Muscle layer of duodenum (tissue), 2 donors: Measurements from ENCODE around the gene MGAT1.
A peak's percentile ranks its signal among the peaks of the same experiment; 100 is the strongest.
"Not testable (repeated sequence)": the region's sequence is repeated elsewhere in the genome, so short reads cannot be mapped to it uniquely, and the experiment has no call there.

Experiments used
- H3K27ac ChIP-seq: one replicate; pipeline ENCODE4 v1.7.0; 2013; ENCODE audit warnings: mild to moderate bottlenecking, low read length
- H3K27me3 ChIP-seq: one replicate; pipeline ENCODE4 v1.7.0; 2013; ENCODE audit warnings: low read depth, mild to moderate bottlenecking, control low read depth, low read length
- H3K36me3 ChIP-seq, 2 donors: one replicate each; pipeline ENCODE4 v1.7.0; 2013; ENCODE audit warnings: low read length in 2 of 2, control low read depth in 1 of 2, mild to moderate bottlenecking in 1 of 2; ENCODE audit not compliant: insufficient read depth in 2 of 2, control insufficient read depth in 1 of 2
- H3K4me1 ChIP-seq, 2 donors: one replicate each; pipeline ENCODE4 v1.7.0; 2013; ENCODE audit warnings: low read length in 2 of 2, mild to moderate bottlenecking in 2 of 2, control low read depth in 1 of 2, moderate library complexity in 1 of 2; ENCODE audit not compliant: insufficient read depth in 2 of 2, control insufficient read depth in 1 of 2
- H3K4me3 ChIP-seq, 2 donors: one replicate each; pipeline ENCODE4 v1.7.0; 2013; ENCODE audit warnings: low read length in 2 of 2, low read depth in 1 of 2, mild to moderate bottlenecking in 1 of 2
- H3K9me3 ChIP-seq, 2 donors: one replicate each; pipeline ENCODE4 v1.7.0; 2013; ENCODE audit warnings: low read length in 2 of 2, control low read depth in 1 of 2, mild to moderate bottlenecking in 1 of 2; ENCODE audit not compliant: control insufficient read depth in 1 of 2
- donor health status: healthy.

Gene MGAT1

GRCh38 chr5:180788651-180789410, 13.8 kb downstream of the MGAT1 start:
- Histone ChIP-seq H3K4me1 (peaks cover 26 to 36% of the 10 kb centered on the region in 2 donors), H3K36me3 (peaks cover 32 to 35% of the 10 kb centered on the region in 2 donors)
- H3K27me3 ChIP-seq, H3K27ac ChIP-seq, H3K4me3 ChIP-seq, H3K9me3 ChIP-seq: not testable (repeated sequence)

- Histone ChIP-seq H3K27ac (peak overlapping the region; percentile 88), H3K4me3 (no peak overlapping the region), H3K9me3 (no peaks in the 10 kb centered on the region), H3K27me3 (no peaks in the 10 kb centered on the region), H3K4me1 (peaks cover 26 to 36% of the 10 kb centered on the region in 2 donors), H3K36me3 (peaks cover 29 to 31% of the 10 kb centered on the region in 2 donors)
These were observed 14.7 kb downstream of the MGAT1 start for GRCh38 chr5:180787711-180788431.

DNA sequence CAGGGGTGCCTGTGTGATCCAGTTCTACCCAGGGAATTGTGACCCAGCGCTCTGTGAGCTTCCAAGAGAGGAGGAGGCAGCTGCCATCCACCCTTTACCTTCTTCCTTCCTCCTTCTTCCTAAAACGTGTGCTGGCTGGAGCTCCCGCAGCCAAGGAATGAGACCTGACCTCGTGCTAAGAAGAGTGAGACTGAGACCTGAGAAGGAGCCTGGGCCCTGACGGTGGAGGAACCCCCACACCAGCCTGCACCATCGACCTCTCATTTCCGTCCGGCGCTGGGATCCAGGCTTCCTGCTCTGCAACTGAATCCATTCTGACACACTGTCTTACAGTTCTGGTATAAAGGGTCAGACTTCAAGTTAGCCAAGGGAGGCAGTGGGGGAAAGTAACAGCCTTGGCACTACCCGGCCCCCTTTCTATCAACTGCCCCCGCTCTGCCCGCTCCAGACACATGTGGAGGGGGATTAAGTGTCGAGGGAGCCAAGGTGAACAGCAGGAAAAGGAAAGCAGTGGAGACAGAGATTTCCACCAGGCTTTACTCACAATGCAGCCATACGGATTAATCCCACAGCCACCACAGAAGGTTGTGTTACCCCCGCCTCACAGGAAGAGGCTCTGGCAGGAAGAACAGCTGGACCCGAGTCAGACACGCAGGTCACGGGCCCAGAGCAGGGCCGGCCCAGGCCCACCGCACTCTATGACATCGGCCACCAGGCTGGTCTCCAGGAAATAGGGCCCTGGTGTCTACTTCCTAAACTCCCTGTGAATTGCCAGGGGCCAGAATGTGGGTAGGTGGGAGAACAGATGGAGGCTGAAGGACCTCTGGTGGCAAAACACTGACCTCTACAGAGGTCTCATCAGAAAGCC, 15.8 kb downstream of the MGAT1 start:
- no peaks in the 10 kb centered on the region for H3K27me3 ChIP-seq
- peaks cover 20 to 28% of the 10 kb centered on the region in 2 donors for H3K36me3 ChIP-seq
- H3K9me3 ChIP-seq, result no peaks in the 10 kb centered on the region
- H3K4me1 ChIP-seq, result peaks cover 26 to 36% of the 10 kb centered on the region in 2 donors
- H3K27ac ChIP-seq, result peak overlapping the region; percentile 88
- H3K4me3 ChIP-seq, result no peak overlapping the region

- Histone ChIP-seq H3K4me3 (peak overlapping the region in 1 of 2 donors; percentile 30), H3K27me3 (no peaks in the 10 kb centered on the region), H3K4me1 (peaks cover 26 to 36% of the 10 kb centered on the region in 2 donors), H3K36me3 (peaks cover 10 to 19% of the 10 kb centered on the region in 2 donors), H3K9me3 (no peaks in the 10 kb centered on the region), H3K27ac (peak overlapping the region; percentile 88)
These were observed 16.8 kb downstream of the MGAT1 start for GRCh38 chr5:180785794-180786221.

GRCh38 chr5:180785121-180785781, 17.4 kb downstream of the MGAT1 start:
- Histone ChIP-seq H3K36me3 (peaks cover 5 to 13% of the 10 kb centered on the region in 2 donors), H3K9me3 (no peaks in the 10 kb centered on the region), H3K27ac (peak overlapping the region; percentile 88), H3K27me3 (no peaks in the 10 kb centered on the region), H3K4me1 (peaks cover 26 to 33% of the 10 kb centered on the region in 2 donors), H3K4me3 (peak overlapping the region in 1 of 2 donors; percentile 30)

DNA sequence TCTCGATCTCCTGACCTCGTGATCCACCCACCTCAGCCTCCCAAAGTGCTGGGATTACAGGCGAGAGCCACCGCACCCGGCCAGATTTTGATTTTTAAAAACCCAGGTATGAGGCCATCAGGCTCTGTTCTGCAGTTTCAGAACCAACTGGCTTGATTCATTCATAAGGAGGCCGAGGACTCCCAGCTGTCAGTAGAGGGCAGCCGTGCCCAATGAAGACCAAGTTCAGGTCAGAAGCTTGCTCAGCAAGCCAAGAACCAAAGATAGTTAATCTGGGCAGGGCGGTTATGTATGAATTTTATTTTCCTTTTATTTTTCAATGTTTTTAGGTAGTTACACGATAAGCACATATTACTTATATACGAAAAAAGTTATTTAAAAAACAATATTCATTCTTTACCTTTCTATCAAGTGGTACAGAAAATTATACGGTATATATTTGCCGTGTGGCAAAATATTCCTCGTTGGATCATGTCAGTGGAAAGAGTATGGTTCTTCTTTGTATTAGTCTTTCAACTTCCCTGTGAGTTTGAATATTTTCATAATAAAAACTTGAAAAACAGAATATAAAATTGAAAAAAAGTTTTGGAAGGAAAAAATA, 18.0 kb downstream of the MGAT1 start:
- H3K9me3 ChIP-seq, result no peaks in the 10 kb centered on the region
- no peak overlapping the region for H3K4me3 ChIP-seq
- H3K36me3 ChIP-seq, result peaks cover 0 to 7% of the 10 kb centered on the region in 2 donors
- H3K4me1 ChIP-seq, result peaks cover 26 to 33% of the 10 kb centered on the region in 2 donors
- no peaks in the 10 kb centered on the region for H3K27me3 ChIP-seq
- peak overlapping the region; percentile 88 for H3K27ac ChIP-seq

GRCh38 chr5:180783340-180784052, 19.1 kb downstream of the MGAT1 start:
- Histone ChIP-seq H3K4me1 (peaks cover 26 to 33% of the 10 kb centered on the region in 2 donors), H3K9me3 (no peaks in the 10 kb centered on the region), H3K27me3 (no peaks in the 10 kb centered on the region), H3K36me3 (peaks cover 0 to 6% of the 10 kb centered on the region in 2 donors), H3K27ac (no peak overlapping the region), H3K4me3 (no peak overlapping the region)

- Histone ChIP-seq H3K36me3 (peaks cover 0 to 6% of the 10 kb centered on the region in 2 donors), H3K27me3 (no peaks in the 10 kb centered on the region), H3K9me3 (no peaks in the 10 kb centered on the region), H3K27ac (no peak overlapping the region), H3K4me3 (no peak overlapping the region), H3K4me1 (peaks cover 25 to 31% of the 10 kb centered on the region in 2 donors)
These were observed 19.9 kb downstream of the MGAT1 start for GRCh38 chr5:180782748-180783147.

GRCh38 chr5:180781900-180782326, 20.7 kb downstream of the MGAT1 start:
- H3K4me1 ChIP-seq, result peaks cover 17 to 22% of the 10 kb centered on the region in 2 donors
- H3K27ac ChIP-seq, H3K9me3 ChIP-seq, H3K36me3 ChIP-seq, H3K4me3 ChIP-seq, H3K27me3 ChIP-seq: not testable (repeated sequence)
